CD4-positive, alpha-beta T cell treated with Interleukin-4 for 1 hour (primary cell): ENCODE data around the gene ASTL.

Experiments used
- DNase-seq, 2 donors: peaks; one replicate each; pipeline ENCODE4 v3.0.0-alpha.2; 2020 to 2022

The ASTL gene

GRCh38 chr2:96097441-96097840, 40.9 kb downstream of the ASTL start:
- DNase-seq, result no peak

DNA sequence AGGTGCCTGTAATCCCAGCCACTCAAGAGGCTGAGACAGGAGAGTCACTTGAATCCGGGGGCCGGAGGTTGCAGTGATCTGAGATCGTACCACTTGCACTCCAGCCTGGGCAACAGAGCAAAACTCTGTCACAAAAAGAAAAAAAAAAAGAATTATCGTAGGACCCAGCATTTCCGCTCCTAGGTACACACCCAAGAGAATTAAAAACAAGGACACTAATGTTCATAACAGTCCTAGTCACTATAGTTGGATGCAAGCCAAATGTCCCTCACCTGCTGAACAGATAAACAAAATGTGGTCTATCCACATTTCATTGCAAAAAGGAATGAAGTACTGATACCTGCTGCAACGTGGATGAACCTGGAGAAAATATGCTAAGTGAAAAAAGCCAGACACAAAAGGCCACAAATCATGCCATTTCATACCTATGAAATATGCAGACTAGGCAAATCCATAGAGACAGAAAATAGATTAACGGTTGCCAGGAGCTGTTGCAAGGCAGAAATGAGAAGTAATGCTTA, 43.1 kb downstream of the ASTL start:
- DNase-seq, result peak in 1 of 2 donors; percentile 4

DNA sequence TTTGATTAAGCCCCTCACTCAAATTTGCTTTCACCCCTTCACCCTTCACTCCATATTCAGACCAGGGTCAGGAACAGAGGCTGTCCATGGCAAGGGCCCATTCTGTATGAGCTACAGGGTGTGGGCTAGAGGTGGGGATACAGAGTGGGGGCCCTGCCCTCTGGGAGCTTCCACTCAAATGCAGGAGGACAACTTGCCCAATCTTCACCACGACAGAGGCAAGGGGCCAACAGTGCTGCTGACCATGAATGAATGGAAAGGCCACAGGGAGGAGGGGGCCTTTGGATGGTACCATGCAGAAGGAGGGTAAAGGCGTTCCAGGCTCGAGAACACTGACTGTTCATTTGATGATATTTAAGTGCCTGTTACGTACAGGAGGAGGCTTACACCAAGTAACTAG, 44.8 kb downstream of the ASTL start:
- DNase-seq, result peak in 1 of 2 donors; percentile 3

DNA sequence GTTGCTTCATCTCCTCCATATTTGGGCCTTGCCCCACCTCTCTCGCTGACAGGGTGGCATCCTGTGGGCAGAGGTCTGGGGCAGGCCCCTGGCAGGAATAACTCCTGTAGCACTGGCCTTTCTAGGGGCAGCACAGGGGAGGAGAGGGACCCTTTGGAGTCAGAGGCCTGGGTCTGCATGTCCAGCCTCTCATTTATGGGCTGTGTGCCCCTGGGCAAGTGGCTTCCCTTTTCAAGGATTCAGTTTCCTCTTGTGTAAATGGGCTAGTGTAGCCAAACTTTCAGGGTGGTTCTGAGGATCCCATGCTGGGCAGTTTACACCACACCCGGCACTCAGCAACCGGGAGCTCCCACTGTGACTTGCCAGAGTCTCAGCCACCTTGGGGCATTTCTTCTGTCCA, 45.4 kb downstream of the ASTL start:
- peak in 1 of 2 donors; percentile 9 for DNase-seq

DNA sequence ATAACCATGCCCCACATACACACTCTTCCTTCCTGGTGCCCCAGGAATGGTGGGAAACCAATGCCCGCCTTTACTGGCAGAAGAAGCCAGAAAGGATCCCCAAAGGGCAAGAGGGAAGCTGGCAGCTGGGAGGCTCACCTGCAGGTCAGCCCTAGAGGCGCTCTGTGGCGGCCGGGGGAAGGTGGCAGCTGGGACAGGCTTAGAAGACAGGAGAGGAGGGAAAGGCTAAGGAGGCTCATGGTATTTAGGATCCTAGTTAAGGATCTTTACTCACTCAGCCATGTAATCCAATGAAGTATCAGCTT, 45.8 kb downstream of the ASTL start:
- peak in 1 of 2 donors; percentile 4 for DNase-seq

DNA sequence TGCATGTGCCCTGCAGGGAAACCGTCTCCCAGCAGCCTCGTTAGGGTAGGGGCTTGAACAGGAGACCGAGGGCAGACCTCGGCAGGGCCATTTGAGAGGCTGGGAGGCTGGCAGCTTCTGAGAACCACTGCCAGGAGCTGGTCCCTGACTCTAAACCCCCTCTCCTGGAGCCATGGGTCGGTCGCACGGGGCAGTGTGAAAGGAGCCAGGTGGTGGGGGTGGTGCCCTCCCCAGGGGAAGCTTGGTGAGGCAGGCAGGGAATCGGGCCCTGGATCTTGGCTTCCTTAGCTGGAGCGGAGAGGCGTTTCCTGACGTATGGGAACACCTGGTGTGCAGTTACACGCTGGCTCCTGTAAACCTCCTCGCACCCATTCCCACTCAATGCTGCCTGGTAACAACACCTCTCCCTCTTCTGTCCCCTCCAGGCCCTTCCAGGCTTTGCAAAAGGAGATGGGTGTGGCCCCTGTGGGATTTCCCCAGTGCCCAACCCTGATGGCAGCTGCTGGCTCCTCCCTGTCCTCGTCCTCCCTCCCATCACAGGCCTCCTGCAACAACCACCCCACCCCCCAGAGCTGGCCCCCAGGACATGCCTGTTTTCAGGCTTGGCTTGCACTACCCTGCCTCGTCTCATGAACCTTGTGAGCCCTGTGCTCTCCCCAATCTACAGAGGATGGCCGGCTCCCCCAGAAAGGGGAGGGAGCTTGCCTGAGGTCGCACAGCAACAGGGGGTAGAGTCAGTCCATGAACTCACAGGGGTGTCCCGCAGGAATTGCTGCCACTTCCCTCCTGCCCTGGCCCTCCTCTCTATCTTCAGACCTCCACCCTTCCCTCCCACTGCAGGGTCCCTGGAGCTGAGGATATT, 46.4 kb downstream of the ASTL start:
- peak in 1 of 2 donors; percentile 6 for DNase-seq

GRCh38 chr2:96091141-96091710, 47.1 kb downstream of the ASTL start:
- peak in 1 of 2 donors; percentile 6 for DNase-seq

- DNase-seq, result peak in 1 of 2 donors; percentile 4
These were observed 47.9 kb downstream of the ASTL start for GRCh38 chr2:96090196-96090926.

- peak in 1 of 2 donors; percentile 6 for DNase-seq
These were observed 48.7 kb downstream of the ASTL start for GRCh38 chr2:96089356-96090195.

GRCh38 chr2:96088340-96089335, 49.7 kb downstream of the ASTL start:
- peak in 1 of 2 donors; percentile 6 for DNase-seq

GRCh38 chr2:96087130-96087529, 51.2 kb downstream of the ASTL start:
- DNase-seq, result no peak

DNA sequence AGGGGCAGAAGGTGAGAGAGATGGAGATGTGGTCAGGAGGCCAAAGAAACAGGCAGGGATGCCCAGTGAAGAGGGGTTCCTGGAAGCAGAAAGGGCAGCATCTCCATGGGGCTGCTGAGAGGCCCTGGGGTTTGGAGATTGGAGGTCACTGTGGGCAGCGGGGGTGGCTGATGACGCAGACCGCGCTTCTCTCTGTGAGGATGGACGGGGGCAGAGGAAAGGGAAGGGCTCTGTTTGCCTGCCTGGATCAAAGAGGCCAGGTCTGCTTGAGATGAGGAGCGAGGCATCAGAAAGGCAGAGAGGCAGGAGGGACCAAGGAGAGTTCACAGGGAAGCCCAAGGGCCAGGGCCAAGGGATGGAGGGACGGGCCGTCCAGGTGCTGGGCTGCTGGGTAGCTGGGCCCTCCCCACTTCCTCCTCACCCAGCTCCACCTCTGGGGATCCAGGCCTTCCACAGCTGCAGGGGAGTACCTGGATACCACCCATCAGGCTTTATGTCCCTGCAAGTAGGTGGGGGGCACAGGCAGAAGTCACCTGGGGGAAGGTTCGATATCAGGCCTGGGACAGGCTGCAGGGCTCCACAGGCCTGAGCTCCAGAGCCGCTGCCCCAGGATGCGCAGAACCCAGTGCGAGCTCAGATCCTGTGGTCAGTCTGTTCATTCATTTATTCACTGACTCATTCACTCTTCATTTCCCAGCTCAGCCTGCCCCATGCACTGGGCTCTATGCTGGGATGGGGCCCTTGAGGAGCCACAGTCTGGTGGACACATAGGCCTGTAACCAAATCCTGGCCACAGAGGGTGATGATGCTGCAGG, 52.6 kb downstream of the ASTL start:
- peak in 1 of 2 donors; percentile 8 for DNase-seq

GRCh38 chr2:96084858-96085518, 53.3 kb downstream of the ASTL start:
- peak in 1 of 2 donors; percentile 10 for DNase-seq

GRCh38 chr2:96083989-96084857, 54.1 kb downstream of the ASTL start:
- peak in 1 of 2 donors; percentile 6 for DNase-seq

DNA sequence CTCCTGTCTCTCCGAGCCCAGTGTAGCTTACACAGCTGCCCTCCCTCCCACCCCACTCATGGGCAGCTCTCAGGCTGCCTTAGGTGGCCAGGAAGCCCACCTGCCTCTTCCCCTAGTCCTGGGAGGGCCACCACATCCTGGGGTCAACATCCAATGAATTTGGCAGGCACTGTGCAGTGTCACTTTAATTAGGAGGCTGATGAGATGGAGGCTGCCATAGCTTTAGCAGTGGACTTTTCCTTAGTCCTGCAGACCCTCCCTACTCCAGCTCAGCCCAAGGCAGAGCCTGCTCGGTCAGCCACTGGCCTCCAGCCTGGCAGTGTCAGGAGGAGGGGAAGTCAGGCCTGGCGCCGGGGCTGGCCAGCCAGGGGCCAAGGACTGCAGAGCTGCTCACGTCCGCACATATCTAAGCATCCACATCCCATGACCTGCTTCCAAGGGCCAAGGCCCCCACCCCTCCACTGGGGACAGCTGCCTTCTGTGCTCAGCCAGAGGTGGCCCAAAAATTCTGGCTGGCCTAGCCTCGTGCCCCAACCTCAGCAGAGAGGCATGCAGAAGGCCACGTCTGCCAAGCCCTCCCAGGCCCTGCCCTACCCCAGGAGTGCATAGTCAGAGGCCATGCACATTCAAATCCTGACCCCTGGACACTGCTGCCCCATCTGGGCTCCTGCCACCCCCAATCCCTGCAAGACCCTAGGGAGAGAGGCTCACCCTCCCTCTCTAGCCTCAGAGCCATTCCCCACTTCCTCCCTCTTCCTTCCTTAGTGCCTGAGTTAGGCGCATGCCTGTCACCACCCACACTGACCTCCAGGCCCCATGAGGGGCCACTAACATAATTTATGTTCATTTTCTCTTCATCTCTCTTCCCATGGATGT, 55.0 kb downstream of the ASTL start:
- peak in 1 of 2 donors; percentile 9 for DNase-seq

DNA sequence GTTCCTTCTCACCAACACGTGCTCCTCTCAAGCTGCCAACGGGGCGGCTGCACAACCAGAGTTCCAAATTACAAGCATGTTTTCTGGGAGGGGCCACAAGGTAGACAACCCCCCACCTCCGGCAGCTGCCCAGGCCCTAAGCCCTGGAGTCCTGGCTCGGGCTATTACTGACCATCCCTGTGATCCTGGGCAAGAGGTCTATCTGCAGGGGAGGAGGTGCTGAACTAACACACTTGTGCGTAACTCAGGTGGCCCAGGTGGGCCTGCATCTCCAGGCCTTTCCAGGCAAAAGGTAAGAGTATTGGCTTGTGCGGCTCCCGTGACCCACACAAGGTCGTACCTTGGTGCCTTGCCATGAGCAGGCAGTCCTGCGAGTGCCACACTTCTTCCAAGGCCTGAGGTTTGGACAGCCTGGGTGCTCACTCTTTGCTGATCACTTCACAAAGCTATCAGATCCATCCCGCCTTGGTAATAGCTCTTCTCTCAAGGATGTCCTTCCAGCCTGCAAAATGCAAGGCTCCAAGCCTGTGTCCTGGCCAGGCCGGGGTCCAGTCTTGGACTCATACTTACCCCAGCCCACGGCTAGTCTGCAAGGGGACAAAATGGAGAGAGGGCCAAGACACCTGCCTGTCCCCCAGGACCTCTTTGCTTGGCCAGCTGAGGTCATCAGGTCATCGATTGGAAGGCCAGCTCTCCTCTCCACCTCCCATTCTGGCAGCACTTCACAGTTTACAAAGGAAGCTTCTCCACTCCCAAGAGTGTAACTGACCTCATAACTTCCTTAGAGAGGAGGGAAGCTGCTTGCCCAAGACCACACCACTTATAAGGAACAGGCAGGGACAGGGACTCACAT, 55.9 kb downstream of the ASTL start:
- peak in 1 of 2 donors; percentile 9 for DNase-seq

DNA sequence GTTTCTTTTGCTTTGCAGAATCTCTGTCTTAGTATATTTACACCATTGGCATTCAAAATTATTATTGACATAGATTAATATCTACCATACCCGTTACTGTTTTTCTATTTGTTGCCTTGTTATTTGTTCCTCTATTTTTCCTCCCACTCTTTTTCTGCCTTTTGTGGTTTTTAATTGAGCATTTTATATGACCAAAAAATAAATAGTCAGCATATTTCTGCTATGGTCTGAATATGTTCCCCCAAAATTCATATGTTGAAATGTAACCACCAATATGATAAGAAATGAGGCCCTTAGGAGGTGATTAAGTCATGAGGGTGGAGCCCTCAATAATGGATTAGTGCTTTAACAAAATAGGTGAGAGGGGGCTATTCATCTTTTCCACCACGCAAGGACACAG, 57.3 kb downstream of the ASTL start:
- DNase-seq, result no peak
